GM06990 (cell line): ENCODE measurements around the gene C2orf68.

ENCODE experiments used
- DNase-seq: peaks from one replicate; pipeline ENCODE4 v3.0.0-alpha.2; 2011; ENCODE audit not compliant: insufficient read length; ENCODE audit errors: extremely low read depth
- H3K27me3 ChIP-seq: replicated peaks from 2 replicates; pipeline ENCODE4 v1.6.0; 2011; ENCODE audit warnings: low read length; ENCODE audit not compliant: control insufficient read depth, insufficient read depth
- H3K36me3 ChIP-seq: 2 replicates; pipeline ENCODE4 v1.5.1; 2011; ENCODE audit warnings: low read length; ENCODE audit not compliant: control insufficient read depth, insufficient read depth
- H3K4me3 ChIP-seq: replicated peaks from 2 replicates; pipeline ENCODE4 v1.5.1; 2011; ENCODE audit warnings: low read depth, mild to moderate bottlenecking, control low read depth, low read length
- TF ChIP-seq, protein P1 (sequence below): IDR thresholded peaks from 2 replicates; pipeline ENCODE4 v1.5.1; 2011; ENCODE audit warnings: low read length, control low read depth, mild to moderate bottlenecking, inconsistent platforms; ENCODE audit not compliant: insufficient read depth, poor library complexity, severe bottlenecking

Gene C2orf68

DNA sequence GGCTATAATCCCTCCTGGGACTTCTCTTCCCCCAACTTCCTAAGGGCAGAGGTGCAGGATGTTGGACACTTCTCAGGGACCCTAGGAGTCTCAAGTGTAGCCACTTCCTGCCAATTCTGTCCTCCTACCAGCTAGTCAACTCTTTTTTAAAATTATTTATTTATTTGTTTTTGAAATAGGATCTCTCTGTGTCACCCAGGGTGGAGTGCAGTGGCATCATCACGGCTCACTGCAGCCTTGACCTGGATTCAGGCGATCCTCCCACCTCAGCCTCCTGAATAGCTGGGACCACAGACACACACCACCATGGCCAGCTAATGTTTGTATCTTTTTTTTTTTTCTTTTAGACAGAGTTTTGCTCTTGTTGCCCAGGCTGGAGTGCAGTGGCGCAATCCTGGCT is 44.6 kb upstream of the C2orf68 start:
- Histone ChIP-seq H3K27me3 (no peaks in the 10 kb centered on the region), H3K36me3 (peaks cover 4% of the 10 kb centered on the region), H3K4me3 (no peak overlapping the region)
- no peak for DNase-seq
- TF ChIP-seq, protein P1, sequence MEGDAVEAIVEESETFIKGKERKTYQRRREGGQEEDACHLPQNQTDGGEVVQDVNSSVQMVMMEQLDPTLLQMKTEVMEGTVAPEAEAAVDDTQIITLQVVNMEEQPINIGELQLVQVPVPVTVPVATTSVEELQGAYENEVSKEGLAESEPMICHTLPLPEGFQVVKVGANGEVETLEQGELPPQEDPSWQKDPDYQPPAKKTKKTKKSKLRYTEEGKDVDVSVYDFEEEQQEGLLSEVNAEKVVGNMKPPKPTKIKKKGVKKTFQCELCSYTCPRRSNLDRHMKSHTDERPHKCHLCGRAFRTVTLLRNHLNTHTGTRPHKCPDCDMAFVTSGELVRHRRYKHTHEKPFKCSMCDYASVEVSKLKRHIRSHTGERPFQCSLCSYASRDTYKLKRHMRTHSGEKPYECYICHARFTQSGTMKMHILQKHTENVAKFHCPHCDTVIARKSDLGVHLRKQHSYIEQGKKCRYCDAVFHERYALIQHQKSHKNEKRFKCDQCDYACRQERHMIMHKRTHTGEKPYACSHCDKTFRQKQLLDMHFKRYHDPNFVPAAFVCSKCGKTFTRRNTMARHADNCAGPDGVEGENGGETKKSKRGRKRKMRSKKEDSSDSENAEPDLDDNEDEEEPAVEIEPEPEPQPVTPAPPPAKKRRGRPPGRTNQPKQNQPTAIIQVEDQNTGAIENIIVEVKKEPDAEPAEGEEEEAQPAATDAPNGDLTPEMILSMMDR: no peak

DNA sequence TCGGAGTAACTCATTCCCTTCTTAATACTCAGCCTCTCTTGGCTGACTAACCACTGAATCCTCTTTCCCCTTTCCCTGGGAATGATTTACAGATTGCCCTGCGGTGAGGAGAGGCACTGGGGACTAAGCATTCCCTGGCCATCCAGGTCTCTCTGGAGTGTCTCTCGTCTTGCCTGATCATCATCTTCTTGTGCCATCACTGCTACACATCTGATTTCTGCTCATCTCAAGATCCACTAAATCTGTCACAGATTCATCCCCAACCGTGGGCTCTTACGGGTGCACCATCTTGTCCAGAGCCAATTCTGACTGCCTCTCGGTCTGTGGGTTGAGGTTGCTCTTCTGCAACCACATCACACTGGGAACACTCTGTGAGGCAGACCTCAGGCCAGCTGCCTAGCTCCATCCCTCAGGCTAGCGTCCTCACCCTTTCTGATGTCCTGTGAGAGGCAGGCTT is 44.1 kb upstream of the C2orf68 start:
- TF ChIP-seq, protein P1: no peak
- peaks cover 6% of the 10 kb centered on the region for H3K36me3 ChIP-seq
- no peak for DNase-seq
- H3K27me3 ChIP-seq: no peaks in the 10 kb centered on the region
- H3K4me3 ChIP-seq: no peak overlapping the region

DNA sequence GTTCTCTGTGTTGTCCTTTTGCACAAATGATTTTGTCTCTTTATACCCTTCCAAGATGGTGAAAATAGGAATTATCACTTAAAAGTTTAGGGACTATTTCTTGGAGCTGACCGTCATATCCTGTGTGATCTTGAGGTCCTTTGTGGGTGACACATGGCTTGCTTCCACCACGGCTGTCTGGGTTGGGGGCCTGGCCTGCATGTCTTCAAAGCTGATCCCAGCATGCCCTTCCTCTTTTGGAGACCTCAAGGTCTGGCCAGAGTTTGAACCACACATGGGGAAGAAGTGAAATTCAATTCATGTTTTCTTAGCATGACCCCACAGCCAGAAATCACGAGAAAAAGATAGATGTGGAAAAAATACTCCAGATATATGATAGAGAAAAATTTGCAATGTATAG is 42.1 kb upstream of the C2orf68 start:
- no peak for DNase-seq
- H3K4me3 ChIP-seq: no peak overlapping the region
- no peaks in the 10 kb centered on the region for H3K27me3 ChIP-seq
- H3K36me3 ChIP-seq: peaks cover 15% of the 10 kb centered on the region
- TF ChIP-seq, protein P1: no peak

DNA sequence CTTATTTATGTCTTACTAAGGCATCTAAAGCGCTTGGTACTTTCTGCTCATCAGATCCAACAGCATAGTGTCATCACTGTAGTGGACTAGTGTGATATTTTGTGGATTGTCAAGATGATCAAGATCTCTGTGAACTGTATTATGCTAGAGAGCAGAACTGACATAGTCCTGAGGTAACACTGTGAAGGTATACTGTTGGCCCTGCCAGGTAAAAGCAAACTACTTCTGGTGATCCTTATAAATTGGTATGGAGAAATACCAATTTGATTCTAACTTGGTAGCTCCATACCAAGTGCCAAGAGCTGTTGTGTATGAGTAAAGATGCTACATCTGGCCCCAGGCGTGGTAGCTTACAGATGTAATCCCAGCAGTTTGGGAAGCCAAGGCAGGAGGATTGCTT is 40.2 kb upstream of the C2orf68 start:
- TF ChIP-seq, protein P1: no peak
- no peak for DNase-seq
- Histone ChIP-seq H3K4me3 (no peak overlapping the region), H3K36me3 (peaks cover 22% of the 10 kb centered on the region), H3K27me3 (no peaks in the 10 kb centered on the region)

DNA sequence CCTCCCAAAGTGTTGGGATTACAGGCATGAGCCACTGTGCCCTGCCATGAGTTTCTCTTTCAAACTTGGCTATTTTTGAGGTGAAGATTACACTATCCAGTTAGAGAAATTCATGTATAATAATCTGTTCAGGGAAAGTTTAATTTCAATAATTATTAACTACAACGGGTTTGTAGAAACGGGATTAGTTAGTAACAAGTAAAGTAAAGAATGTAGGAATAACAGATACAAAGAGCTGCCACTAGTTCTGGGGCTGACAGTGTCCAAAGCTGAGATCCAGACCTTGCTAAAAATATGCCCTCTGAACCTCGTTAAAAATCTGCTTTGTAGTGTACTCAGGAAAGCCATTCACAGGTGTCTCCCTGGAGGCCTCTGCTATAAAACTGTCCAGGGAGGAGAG is 39.2 kb upstream of the C2orf68 start:
- TF ChIP-seq, protein P1: no peak
- Histone ChIP-seq H3K27me3 (no peaks in the 10 kb centered on the region), H3K36me3 (peaks cover 20% of the 10 kb centered on the region), H3K4me3 (no peak overlapping the region)
- no peak for DNase-seq

DNA sequence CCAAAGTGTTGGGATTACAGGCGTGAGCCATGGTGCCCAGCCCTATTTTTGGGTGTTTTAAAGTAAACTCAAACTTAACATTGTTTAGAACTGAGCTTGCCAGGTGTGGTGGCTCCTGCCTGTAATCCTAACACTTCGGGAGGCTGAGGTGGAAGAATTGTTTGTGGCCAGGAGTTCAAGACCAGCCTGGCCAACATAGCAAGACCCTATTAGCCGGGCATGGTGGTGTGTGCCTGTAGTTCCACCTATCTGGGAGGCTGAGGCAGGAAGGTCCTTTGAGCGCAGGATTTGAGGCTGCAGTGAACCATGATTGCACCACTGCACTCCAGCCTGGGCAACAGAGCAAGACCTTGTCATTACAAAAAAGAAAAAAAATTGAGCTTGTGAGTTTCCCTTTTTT is 38.6 kb upstream of the C2orf68 start:
- no peak for DNase-seq
- Histone ChIP-seq H3K27me3 (no peaks in the 10 kb centered on the region), H3K4me3 (no peak overlapping the region), H3K36me3 (peaks cover 22% of the 10 kb centered on the region)
- TF ChIP-seq, protein P1: no peak
